ENCODE measurements around the gene PTP4A1. TPM values are rescaled to one million over a fixed set of nuclear protein-coding genes. Genes with fewer than 3 reads are reported as not detected.
A peak's percentile ranks its signal among the peaks of the same experiment; 100 is the strongest.

Gene PTP4A1
- total RNA-seq, 2 donors from 2014 or later = 67.6 to 88.7 TPM

- DNase-seq (no peak), ATAC-seq (replicated peaks in 1 of 2) (no peak)
- no peaks in the 10 kb centered on the region for H3K27me3 Mint-ChIP-seq (ENCODE audit: low read depth)
- H3K9me3 Mint-ChIP-seq = no peaks in the 10 kb centered on the region
- H3K27ac Mint-ChIP-seq = peak overlapping the region; percentile 12
- H3K4me1 Mint-ChIP-seq (ENCODE audit: low read depth) = peaks cover 6% of the 10 kb centered on the region
- H3K4me3 Mint-ChIP-seq = peak overlapping the region; percentile 83 to 97
- H3K36me3 Mint-ChIP-seq (ENCODE audit: insufficient read depth in 2 of 2) = no peaks in the 10 kb centered on the region
These were observed 27.0 kb downstream of the PTP4A1 start for GRCh38 chr6:63599243-63599642.

- Mint-ChIP-seq H3K27me3 (ENCODE audit: low read depth) (no peaks in the 10 kb centered on the region), H3K4me3 (no peak overlapping the region), H3K36me3 (ENCODE audit: insufficient read depth in 2 of 2) (no peaks in the 10 kb centered on the region), H3K4me1 (ENCODE audit: low read depth) (peaks cover 6% of the 10 kb centered on the region), H3K9me3 (no peaks in the 10 kb centered on the region), H3K27ac (no peak overlapping the region)
- no peak for ATAC-seq (replicated peaks in 1 of 2)
- DNase-seq = no peak
These were observed 27.9 kb downstream of the PTP4A1 start for GRCh38 chr6:63600136-63600535.

- no peak for ATAC-seq (replicated peaks in 1 of 2)
- Mint-ChIP-seq H3K27ac (no peak overlapping the region), H3K27me3 (ENCODE audit: low read depth) (no peaks in the 10 kb centered on the region), H3K36me3 (ENCODE audit: insufficient read depth in 2 of 2) (no peaks in the 10 kb centered on the region), H3K4me1 (ENCODE audit: low read depth) (no peaks in the 10 kb centered on the region), H3K4me3 (no peak overlapping the region), H3K9me3 (no peaks in the 10 kb centered on the region)
- no peak for DNase-seq
These were observed 37.0 kb downstream of the PTP4A1 start for GRCh38 chr6:63609231-63609630.

GRCh38 chr6:63610944-63611343 lies 38.7 kb downstream of the PTP4A1 start:
- no peaks in the 10 kb centered on the region for H3K4me1 Mint-ChIP-seq (ENCODE audit: low read depth)
- H3K4me3 Mint-ChIP-seq = no peak overlapping the region
- no peaks in the 10 kb centered on the region for H3K27me3 Mint-ChIP-seq (ENCODE audit: low read depth)
- no peak for ATAC-seq (replicated peaks in 1 of 2)
- no peaks in the 10 kb centered on the region for H3K9me3 Mint-ChIP-seq
- H3K36me3 Mint-ChIP-seq (ENCODE audit: insufficient read depth in 2 of 2) = no peaks in the 10 kb centered on the region
- no peak overlapping the region for H3K27ac Mint-ChIP-seq
- no peak for DNase-seq

GRCh38 chr6:63611560-63611959 lies 39.3 kb downstream of the PTP4A1 start:
- ATAC-seq (replicated peaks in 1 of 2) (no peak), DNase-seq (no peak)
- Mint-ChIP-seq H3K36me3 (ENCODE audit: insufficient read depth in 2 of 2) (no peaks in the 10 kb centered on the region), H3K9me3 (no peaks in the 10 kb centered on the region), H3K4me1 (ENCODE audit: low read depth) (no peaks in the 10 kb centered on the region), H3K27me3 (ENCODE audit: low read depth) (peaks cover 4% of the 10 kb centered on the region), H3K4me3 (no peak overlapping the region), H3K27ac (no peak overlapping the region)

GRCh38 chr6:63615590-63615989 lies 43.3 kb downstream of the PTP4A1 start:
- ATAC-seq (replicated peaks in 1 of 2) = no peak
- Mint-ChIP-seq H3K4me1 (ENCODE audit: low read depth) (no peaks in the 10 kb centered on the region), H3K4me3 (no peak overlapping the region), H3K36me3 (ENCODE audit: insufficient read depth in 2 of 2) (no peaks in the 10 kb centered on the region), H3K27ac (no peak overlapping the region), H3K9me3 (no peaks in the 10 kb centered on the region), H3K27me3 (ENCODE audit: low read depth) (peaks cover 6% of the 10 kb centered on the region)
- DNase-seq = no peak

Other genes starting within 250 kb of the PTP4A1 start
- 10 to 100 TPM; 69.7 to 72.6 TPM for gene PHF3, start 63.3 kb downstream of the PTP4A1 start, total RNA-seq